Activated CD4-positive, alpha-beta T cell treated with anti-CD3 and anti-CD28 coated beads for 48 hours (primary cell): ENCODE data around the gene NNT.
"Not testable (repeated sequence)": the region's sequence is repeated elsewhere in the genome, so short reads cannot be mapped to it uniquely, and the experiment has no call there.

Source experiments
- DNase-seq: peaks from one replicate; pipeline ENCODE4 v3.0.0-alpha.2; 2020

The NNT gene

DNA sequence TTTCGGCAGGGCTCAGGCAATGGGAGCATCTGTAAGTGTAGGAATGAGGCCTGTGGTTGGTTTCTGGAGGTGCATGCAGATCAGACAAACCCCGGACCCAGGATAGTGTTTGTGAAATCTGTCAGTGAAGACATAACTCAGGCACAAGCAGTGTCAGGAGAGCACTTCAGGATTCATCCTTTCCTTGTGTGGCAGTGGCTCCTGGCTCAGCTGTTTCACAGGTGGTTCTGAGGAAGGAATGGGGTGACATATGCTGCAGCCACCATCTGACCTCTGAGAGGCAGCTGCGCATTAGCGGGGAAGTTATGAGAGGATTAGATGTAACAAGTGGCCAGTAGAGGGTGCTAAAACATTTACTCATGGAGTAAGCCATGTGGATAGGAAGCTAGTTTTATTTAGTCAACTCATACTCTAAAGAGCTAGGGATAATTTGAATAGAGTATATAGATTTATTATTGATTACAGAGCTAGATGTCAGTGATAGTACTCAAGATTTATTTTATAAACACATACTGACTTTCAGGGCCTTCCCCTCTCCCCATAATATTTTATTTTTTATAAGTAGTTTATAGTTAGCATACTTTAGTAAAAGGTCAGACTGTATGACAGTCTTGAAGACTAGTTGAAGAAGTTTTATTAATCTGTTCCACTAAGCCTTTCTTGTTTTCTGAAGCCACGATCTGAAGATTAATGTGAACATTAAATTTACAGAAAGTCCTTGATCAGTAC, 28.4 kb downstream of the NNT start:
- peak; percentile 30 for DNase-seq

DNA sequence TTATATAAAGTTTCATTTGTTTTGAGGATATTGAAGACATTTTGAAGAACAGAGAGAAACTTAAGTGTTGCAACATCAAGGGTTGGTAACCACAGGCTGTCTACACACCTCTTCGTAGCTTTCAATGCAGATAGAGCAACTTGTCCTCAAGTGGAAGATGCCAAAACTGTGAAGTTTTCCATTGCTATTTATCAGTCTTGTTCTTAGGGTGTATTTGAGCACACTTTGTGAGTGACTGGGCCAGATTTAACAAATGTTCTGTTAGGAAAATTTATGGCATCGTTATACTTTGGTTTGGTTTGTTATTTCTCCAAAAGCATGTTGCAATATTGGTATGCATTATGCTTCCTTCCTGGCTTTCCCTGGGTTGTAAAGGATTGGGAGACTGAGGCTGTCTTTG, 31.6 kb downstream of the NNT start:
- DNase-seq, result no peak

DNA sequence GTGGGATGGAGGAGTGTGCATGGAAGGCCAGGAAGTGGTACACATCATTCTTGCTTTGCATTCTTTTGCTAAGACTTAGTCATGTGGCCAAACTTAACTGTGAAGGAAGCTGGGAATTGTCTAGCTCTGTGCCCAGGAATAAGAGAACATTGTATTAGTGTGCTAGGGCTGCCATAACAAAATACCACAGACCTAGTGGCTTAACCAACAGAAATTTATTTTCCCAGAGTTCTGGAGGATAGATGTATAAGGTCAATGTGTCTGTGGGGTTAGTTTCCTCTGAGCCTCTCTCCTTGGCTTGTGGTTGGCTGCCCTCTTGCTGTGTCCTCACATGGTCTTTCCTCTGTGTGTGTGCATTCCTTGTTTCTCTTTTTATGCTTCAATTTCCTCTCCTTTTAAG, 32.4 kb downstream of the NNT start:
- DNase-seq, result no peak

- DNase-seq, result no peak
Observed at GRCh38 chr5:43636076-43636475, 33.1 kb downstream of the NNT start.

DNA sequence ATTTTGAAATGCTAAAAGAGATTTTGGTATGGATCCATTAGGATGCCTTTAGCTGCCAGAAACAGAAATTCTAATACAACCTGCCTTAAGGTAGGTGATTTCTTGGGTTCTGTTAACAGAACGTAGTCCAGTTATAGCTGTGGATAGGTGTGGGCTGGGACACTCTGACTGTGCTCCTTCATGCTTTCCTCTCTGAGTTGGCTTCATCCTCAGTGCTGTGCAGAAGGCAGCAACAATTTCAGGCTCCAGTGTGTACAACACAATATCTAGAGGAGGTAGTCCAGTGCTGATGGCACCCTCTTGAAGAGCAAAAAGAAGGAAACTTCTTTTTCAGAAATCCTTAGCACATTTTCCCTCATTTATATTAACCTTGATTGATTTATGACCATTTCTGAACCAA, 34.4 kb downstream of the NNT start:
- DNase-seq, result no peak

- no peak for DNase-seq
Observed at GRCh38 chr5:43638107-43638506, 35.1 kb downstream of the NNT start.

GRCh38 chr5:43638546-43638945, 35.6 kb downstream of the NNT start:
- DNase-seq, result no peak

GRCh38 chr5:43639566-43639965, 36.6 kb downstream of the NNT start:
- no peak for DNase-seq

DNA sequence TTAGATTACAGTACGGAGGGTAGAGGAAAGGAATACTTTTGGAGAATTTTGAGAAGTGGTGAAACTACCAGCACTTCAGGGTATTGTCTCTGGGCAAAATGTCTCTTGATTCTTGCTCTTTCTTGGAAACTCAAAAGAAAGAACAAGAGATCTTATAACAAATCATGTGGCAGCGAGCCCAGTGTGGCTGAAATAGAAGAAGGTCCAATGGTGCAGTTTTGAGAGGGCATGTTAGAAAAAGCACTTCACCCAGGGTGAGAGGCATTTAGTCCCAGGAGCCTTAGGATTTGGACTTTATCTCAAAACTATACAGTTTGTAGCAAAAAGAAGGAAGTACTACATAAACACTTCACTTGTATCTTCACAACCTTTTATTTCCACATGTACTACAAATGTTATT, 39.4 kb downstream of the NNT start:
- DNase-seq, result no peak

GRCh38 chr5:43643327-43643726, 40.3 kb downstream of the NNT start:
- no peak for DNase-seq

DNA sequence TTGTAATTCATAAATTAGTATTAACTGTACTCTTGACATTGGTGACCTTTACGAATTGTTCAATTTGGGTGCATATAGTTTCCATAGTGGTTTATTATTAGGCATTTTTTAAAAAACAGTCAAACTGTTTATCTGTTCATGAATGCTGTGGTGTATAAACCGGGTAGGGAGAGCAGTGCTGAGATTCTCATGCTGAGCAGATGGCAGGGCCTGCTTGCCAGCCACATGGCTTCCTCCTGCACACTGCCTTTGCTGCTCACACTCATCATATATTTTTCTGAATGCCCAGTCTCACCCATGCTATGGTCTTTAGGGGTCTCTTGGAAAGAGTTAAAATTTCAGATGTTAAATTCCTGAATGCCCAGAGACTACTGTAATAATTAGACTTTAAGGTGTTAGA, 40.8 kb downstream of the NNT start:
- no peak for DNase-seq

- DNase-seq, result no peak
Observed at GRCh38 chr5:43646992-43647391, 44.0 kb downstream of the NNT start.

- no peak for DNase-seq
Observed at GRCh38 chr5:43647789-43648188, 44.8 kb downstream of the NNT start.

DNA sequence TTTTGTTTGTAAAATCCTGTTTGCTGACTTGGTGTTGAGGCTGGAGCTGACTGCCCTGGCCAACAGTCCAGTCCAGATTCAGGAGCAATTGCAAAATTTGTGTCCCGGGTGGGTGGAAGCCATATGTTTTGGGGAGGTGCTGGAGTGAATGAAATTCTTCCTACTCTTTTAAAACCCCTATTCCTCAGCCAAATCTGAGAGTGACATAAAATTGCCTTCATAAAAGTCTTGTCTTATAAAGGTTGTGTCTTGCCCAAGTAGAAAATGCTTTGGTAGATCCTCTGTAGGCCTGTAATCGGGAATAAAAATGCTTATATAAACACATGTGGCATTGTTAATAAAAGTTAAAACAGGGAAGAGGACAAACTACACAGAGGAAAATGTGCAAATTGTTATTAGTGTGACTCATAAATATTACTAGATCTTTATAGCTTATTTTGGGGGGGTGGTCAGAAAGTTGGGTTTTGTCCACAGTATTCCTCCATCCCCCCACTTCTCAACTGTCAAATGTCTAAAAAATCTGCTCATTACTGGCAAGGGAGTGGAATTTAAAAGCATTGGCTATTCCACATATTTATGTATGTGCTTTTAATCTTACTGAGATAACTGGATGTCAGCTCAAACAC, 45.6 kb downstream of the NNT start:
- DNase-seq, result no peak

DNA sequence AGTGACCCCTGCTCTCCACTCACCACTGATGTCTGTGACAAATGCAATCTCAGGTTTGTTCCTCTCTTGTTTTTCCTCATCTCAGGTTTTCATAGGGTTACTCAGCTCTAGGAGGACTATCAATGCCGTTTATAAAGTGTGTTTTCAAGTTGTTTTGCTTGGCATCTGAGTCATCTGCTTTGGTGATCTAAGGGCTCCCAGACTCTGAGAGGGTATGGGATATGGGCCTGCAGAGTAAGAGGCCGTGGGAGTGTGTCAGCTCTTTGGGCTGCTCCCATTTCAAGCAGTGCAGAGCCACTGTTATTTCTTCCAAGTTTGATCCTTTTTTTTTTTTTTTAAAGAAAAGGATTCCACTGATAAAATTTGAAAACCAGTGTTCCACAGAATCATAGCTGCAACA, 46.3 kb downstream of the NNT start:
- no peak for DNase-seq

- DNase-seq, result no peak
Observed at GRCh38 chr5:43652537-43653302, 49.7 kb downstream of the NNT start.

DNA sequence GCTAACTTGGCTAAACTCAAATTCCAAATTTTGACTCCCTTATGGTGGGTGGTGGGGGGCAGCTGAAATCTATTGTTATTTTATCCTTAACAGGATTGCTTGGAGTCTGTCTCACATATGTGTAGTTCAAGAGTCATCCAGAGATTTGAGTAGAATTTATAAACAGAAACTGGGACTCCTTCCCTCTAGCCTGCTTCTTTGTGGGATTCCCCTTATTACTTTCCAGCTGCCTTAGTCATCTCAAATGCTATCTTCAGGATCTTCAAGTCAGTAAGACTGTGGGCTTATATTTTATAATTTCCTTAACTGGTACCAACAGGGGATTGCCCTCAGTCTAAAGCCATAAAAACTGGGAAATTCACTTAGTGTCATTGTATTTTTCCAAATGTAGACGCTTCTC, 55.5 kb downstream of the NNT start:
- DNase-seq, result no peak

DNA sequence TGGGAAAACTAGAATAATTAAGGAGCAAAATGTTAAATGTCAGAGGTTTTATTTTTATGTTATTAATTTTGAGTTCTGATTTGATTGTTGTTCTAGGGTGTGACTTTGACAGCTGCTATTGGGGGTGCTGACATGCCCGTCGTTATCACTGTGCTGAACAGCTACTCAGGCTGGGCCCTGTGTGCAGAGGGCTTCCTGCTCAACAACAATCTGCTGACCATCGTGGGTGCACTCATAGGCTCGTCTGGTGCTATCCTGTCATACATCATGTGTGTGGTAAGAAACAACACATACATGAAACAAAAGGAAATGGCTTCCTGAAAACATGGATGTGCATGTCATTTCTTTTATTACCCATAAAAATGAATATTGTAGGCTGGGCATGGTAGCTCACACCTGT, 56.1 kb downstream of the NNT start:
- DNase-seq, result no peak

GRCh38 chr5:43661102-43661501, 58.1 kb downstream of the NNT start:
- peak; percentile 24 for DNase-seq

- DNase-seq, result no peak
Observed at GRCh38 chr5:43663916-43664315, 60.9 kb downstream of the NNT start.

DNA sequence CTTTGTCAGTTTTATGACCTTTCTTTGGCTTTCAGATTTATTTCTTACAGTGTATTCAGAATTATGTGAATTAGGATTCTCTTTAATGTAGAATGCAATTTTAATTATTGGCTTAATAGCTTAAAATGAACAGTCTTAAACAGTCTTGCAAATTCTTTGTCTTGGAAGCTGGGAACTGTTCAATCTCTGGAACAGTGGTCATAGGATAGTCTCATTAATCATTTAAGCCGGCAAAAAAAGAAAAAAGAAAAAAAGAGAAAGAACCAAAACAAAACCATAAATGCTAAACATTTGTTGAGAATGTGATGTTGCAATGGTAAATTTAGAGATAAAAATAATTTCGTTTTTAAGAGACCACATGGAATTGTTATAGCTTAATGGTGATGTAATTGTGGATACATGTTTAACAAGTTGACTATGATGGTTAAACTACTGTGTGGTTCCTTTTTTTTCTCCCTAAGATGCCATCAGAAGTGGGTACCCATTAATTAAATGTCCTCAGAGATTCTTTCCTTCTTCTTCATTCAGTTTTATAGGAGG, 61.6 kb downstream of the NNT start:
- DNase-seq, result no peak

- not testable (repeated sequence) for DNase-seq
Observed at GRCh38 chr5:43665749-43666148, 62.8 kb downstream of the NNT start.

DNA sequence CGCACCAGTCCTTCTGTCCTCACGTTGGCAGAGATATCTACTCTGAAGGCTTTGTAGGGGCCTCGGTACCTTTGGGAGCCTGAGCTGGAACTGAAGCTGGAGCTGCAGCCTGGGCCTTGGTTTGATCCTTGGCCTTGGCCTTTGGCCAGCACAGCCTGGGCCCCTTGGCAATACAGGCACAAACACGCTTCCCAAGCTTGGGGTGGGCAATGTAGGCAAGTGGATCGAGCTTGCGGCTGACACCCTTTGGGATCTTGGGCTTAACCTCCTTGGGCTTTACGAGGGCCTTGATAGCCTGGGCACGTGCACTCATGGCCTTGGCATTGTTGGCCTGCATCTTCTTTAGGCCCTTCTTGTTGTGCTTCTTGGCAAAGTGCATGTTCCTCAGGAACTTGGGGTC, 63.7 kb downstream of the NNT start:
- DNase-seq, result not testable (repeated sequence)

GRCh38 chr5:43667379-43667778, 64.4 kb downstream of the NNT start:
- DNase-seq, result not testable (repeated sequence)
